GM10266 (cell line): Measurements from ENCODE around the gene SARDH.

Experiments used
- DNase-seq: peaks from one replicate; pipeline ENCODE4 v3.0.0; 2012; ENCODE audit errors: extremely low spot score
- CTCF ChIP-seq: IDR thresholded peaks from 2 replicates; pipeline ENCODE4 v1.5.1; 2012; ENCODE audit warnings: mild to moderate bottlenecking, low read depth; ENCODE audit not compliant: control insufficient read depth, insufficient read depth; ENCODE audit errors: missing control alignments

Gene SARDH

GRCh38 chr9:133706307-133707050 lies 31.7 kb downstream of the SARDH start:
- no peak for TF ChIP-seq CTCF
- no peak for DNase-seq

DNA sequence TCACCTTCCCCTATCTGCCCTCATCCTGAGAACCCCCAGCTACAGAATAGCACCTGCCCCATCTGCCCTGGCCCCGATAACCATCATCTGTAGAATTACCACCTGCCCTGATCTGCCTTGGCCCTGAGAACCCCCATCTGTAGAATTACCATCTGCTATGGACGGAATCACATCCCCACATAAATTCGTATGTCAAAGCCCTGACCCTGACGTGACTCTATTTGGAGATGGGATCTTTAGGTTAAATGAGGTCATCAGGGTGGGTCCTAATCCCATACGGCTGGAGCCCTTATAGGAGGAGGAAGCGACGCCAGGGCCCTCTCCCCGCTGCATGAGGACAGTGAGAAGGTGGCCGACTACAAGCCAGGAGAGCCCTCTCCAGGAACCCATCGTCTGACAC lies 32.6 kb downstream of the SARDH start:
- no peak for DNase-seq
- TF ChIP-seq CTCF = no peak

DNA sequence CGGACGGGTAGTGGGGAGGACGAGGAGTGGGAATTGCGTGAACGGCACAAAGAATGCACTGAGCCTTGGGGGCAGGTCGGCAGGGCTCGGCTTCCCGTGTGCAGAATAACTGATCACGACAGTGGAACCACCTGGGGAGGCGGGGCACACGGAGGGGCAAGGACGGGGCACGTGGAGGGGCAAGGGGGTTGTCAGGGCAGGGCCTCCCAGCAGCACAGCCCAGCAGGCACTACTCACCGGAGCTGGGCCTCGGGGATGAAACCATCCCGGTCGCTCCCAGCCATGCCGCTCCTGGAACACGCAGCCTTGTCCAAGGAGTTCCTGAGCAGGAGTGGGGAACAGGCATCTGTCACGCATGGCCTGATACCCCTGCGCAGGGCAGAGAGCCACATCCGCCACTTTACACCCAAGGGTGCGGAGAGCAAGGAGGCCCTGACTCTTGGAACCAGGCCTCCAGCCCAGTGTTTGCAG lies 33.4 kb downstream of the SARDH start:
- DNase-seq = no peak
- TF ChIP-seq CTCF = no peak

DNA sequence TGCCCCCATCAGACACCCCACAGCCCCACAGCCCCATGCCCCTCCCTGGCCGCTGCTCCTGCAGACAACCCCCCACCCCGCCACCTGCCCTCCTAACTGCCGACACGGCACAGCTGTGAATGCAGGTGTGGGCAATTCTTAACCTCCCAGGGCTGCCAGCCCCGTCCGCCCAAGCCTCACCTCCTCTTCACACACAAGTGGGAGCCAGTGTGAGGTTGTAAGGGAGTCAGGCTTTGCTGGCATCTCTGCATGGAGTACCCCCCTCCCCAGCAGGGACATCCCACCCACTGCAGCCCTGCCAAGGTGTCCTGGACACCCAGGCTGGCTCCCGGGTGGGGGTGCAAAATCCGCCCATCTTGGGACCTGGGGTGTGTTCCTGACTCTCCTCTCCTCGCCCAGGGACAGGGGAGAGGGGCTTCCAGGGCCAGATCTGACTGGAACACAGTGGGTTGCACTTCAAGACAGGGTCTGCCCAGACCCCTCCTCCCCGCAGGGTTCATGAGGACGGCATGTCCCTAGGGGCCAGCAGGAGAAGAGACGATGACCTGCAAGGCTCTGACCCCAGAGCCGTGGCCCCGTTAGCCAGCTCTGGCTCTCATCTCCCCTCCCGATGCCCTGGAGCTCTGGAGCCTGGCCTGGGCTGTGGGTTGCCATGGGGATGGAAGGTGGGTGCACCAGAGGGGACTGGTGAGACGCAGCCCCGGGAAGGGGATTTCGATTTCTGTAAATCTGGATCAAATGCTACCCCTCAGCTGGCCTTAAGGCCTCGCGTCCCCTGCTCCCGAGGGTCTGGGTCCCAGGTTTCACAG lies 34.4 kb downstream of the SARDH start:
- no peak for DNase-seq
- no peak for TF ChIP-seq CTCF

GRCh38 chr9:133702798-133703590 lies 35.2 kb downstream of the SARDH start:
- no peak for TF ChIP-seq CTCF
- no peak for DNase-seq

DNA sequence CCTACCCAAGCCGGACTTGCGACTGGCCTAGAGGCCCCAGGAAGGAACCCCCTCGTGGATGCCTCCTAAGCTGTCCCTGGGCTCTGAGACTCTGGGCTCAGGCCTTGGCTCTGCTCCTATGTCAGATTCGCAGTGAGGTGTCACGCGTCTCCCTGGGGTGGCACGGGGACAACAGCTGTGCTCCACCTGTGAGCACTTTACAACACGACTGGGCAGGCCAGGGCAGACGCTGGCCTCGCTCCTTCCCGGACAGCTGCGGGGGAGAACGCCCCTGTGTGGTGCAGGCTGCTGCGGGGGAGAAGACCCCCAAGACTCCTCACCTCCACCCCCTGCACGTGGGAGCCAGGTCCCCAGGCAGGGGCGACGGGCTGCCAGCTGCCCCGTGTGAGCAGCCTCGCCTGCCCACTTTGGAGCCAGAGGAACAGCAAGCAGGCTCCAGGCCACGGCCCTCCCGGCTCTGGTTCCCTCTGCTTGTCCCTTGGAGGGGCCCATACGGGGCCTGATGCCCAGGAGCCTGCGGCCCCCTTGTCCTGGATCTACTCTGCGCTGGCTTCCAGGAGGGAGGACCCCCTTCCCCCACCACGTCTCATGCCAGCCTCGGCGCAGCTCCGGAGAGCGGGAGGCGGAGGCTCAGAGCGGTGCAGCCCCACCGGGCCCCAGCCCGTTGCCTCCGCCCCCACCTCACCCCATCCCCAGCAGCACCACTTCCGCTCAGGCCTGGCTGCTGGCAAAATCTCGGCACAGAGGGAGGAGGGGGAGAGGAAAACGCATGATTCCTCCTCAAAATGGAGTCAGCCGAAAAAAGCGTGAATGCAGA lies 36.0 kb downstream of the SARDH start:
- TF ChIP-seq CTCF = no peak
- DNase-seq = no peak
